ENCODE measurements around the gene DDX43.

- TF ChIP-seq CTCF (IDR thresholded peaks at IDR 0.05) (no peak), POLR2AphosphoS5 (IDR thresholded peaks at IDR 0.05) (no peak)
Observed at GRCh38 chr6:73391675-73392074, 3.0 kb upstream of the DDX43 start.
